NCI-H2227 (cell line): ENCODE results near the gene LACRT.
"Not testable (repeated sequence)": the region's sequence is repeated elsewhere in the genome, so short reads cannot be mapped to it uniquely, and the experiment has no call there.

Experiments used
- DNase-seq: peaks from one replicate; lab custom pipeline; 2025; ENCODE audit not compliant: unreplicated experiment; lab: John Stamatoyannopoulos, UW

LACRT gene

GRCh38 chr12:54641089-54641488 is 6.4 kb upstream of the LACRT start:
- DNase-seq, result no peak

GRCh38 chr12:54639112-54639511 is 4.4 kb upstream of the LACRT start:
- not testable (repeated sequence) for DNase-seq

DNA sequence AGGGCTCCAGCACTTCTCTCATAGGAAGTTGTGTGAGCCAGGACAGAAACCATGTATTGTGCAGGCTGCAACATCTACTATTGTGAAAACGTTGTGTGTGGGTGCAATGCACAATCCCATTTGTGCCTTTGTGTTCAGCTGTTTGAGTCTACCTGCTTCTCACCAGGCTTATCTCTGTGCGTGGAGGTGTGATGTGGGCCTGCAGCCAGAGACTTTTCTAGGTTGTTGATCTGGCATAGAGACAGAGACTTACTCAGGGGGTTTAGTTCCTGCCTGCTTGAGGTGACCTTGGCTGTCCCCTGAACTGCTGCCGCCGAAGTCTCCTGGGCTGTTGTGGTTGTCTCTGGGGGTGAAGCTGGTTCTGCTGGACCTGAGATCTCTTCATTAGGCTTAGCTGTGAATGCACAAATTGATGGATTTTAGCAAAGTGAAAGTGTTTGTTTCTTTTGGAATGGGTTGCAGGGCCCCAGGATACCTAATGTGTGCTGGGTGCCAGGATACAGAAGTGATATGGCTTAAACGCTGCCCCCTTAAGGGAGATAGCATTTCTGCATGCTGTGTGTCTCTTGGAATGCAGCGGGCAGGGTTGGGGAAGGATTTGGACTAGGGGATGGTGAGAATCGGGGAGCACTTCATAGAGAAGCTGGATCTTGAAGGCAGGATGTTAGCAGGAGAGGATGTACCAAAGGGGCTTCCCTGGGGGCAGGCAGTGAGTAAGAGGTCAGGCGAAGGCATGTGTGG is 2.5 kb downstream of the LACRT start:
- DNase-seq, result no peak

GRCh38 chr12:54631551-54631950 is 3.1 kb downstream of the LACRT start:
- no peak for DNase-seq

DNA sequence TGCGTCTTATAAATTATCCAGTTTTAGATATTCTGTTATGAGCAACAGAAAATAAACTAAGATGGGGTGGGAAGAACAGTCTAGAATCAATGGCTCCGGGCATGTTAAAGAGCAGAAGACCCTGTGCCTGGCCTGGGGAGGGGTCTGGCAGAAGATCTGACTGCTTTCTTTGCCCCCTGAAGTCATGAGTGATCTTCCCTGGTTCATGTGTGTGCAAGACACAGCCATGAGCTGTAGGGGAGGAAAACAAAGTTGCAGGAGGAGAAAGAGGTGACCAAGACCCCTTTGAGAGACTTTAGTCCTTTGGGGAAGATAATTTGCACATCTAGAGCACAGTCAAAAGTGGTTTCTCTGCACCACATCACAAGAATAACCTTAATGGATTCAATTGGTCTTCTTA is 4.8 kb downstream of the LACRT start:
- DNase-seq, result no peak

GRCh38 chr12:54628186-54628846 is 6.4 kb downstream of the LACRT start:
- no peak for DNase-seq

DNA sequence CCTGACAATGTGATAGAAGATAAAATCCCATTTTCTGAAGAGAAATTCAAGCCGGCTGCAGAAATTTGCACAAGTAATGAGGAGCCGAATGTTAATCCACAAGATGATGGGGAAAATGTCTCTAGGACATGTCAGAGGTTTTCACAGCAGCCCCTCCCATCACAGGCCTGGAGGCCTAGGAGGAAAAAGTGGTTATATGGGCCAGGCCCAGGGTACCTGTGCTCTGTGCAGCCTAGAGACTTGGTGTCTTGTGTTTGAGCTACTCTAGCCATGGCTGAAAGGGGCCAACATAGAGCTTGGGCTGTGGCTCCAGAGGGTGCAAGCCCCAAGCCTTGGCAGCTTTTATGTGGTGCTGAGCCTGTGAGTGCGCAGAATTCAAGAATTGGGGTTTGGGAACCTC is 7.4 kb downstream of the LACRT start:
- no peak for DNase-seq

DNA sequence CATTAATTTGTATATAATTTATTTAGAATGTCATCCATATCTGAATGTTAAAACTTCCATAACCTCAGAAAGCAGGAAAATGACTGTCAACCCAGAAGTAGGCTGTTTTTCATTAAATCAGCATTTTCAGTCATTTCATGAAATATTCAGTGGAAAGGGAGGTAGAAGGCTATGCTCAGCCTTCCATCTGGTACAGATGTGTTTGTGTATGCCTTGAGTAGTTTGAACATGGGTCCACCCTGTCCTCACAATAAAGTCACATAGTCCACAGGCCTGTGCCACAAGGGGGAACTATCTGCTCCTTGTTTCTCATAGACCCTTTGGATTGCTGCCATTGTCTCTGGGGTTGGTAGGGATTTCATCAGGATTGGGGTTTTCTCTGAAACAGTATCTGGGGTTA is 9.1 kb downstream of the LACRT start:
- no peak for DNase-seq

- no peak for DNase-seq
Measured at GRCh38 chr12:54624315-54625279, 10.1 kb downstream of the LACRT start.

DNA sequence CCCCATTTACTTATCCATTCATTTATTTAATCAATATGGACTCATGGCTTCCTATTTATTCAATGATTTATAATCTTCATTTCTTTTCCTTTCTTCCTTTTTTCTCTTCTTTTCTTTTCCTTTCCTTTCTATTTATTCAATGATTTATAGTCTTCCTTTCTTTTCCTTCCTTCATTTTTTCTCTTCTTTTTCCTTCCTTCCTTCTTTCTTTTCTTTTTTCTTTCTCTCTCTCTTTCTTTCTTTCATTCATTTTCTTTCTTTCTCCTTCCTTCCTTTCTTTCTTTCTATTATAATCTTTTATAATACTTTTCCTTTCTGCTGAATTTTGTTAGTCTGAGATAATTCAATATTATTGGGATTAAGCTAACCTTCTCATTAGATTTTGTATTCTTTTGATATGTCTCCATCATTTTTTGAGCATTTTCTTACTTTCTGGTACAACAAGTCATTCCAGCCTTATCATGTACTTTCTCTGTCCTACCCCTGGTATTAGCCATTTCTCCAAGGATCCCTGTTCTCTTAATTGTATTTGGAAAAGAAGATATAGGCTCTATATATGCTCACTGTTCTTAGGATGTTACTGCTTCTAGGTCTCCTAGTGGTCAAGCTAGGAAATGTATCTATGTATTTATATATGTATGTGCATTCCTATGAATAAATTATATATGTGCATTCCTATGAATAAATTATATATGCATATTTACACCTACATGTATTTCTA is 12.1 kb downstream of the LACRT start:
- DNase-seq, result no peak

DNA sequence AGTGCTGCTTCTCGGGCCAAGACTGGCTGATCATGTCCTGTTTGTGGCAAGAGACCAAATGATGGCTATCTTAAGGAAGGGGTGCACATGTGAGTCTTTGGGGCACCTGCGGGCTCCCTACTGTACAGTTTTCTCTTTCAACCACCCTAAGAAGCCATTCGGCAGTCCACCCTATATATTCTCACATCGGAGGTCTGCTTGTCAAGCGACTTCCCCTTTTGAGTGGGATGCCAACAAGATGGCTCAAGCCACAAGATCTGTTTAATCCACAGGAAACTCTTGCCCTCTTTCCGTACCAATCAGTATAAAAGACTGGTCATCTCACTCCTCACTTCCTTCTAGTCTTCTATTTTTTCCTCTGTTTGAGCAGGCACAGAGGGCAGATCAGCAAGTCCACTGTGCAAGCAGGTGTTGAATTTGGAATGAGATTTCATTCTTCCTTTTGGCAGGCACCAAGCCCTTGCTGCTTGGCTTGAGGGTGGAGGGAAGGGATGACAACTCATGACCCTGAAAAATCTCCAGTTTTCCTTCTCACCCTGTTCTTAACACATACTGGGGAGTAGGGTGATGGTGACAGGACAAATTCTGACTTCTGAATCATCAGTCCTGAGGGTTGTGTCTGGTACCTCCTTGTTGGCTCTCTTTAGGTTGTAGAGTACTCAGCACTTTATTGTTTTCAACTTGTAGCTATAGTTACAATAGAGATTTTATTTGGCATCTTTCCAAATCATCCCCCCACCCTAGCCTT is 17.6 kb downstream of the LACRT start:
- no peak for DNase-seq

GRCh38 chr12:54612225-54612750 is 22.4 kb downstream of the LACRT start:
- DNase-seq, result no peak

DNA sequence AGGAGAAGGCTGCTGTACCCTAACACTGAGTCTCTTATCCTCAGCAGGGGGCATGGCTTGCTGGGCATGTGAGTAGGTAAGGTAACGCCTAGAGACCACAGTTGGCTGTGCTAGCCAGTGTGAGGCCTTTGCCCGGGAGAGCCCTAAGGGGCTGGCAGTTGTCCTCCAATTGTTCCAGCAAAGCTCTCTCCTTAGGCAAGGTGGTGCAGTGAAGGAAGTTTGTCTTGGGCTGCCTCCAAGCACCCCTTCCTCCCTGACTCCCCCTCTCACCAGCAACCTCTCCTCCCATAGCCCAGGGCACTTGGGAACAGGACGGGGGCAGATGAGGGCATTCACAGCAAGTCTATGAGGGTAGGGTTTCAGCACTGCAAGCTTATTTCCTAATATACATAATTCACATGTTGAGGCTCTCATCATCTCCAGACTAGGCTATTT is 23.0 kb downstream of the LACRT start:
- DNase-seq, result no peak

- DNase-seq, result no peak
Measured at GRCh38 chr12:54608769-54609168, 25.9 kb downstream of the LACRT start.

- no peak for DNase-seq
Measured at GRCh38 chr12:54608156-54608555, 26.5 kb downstream of the LACRT start.

GRCh38 chr12:54606556-54606955 is 28.1 kb downstream of the LACRT start:
- no peak for DNase-seq

DNA sequence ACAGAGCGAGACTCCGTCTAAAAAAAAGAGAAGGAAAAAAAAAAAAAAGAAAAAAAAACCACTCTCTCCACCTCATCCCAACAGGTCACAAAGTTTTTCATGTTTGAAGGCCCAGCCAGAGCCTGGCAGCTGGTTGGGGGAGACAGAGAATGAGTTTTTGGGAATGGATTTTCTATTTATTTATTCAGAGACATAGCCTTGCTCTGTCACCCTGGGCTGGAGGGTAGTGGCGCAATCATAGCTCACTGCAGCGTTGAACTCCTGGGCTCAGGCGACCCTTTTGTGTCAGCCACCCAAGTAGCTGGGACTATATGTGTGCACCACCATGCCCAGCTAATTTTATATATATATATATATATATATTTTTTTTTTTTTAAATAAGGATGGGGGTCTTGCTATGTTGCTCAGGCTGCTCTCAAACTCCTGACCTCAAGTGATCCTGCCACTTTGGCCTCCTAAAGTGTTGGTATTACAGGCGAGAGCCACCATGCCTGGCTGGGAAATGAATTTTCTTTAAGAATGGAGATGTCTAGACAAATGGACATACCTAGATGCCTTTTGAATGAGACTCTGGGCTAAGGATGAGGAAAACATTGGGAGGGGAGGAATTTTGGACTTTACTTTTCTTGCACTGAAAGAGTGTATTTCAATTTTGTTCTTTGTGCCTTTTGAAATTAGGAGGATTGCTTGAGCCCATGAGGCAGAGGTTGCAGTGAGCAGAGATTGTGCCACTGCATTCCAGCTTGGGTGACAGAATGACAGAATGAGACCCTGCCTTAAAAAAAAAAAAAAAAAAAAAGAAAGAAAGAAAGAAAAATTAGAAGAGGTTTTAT is 29.3 kb downstream of the LACRT start:
- DNase-seq, result no peak

DNA sequence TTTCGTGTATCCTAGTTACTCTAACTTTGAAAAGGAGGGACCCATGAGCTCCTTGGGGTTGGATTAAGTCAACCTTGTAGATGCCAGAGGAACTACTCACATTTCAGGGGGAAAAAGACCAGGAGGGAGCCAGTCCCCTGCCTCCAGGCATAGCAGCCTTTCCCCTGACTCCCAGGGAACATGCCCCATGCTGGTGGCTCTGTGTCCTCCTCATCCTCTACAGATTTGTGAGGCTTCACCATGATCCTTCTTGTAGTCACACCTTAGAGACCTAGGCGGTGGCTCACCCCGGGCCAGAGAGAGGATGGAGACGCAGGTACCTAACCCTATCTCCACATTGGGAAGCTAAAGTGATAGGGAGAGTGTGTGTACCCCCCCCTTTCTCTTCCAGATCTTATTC is 30.3 kb downstream of the LACRT start:
- DNase-seq, result no peak

- no peak for DNase-seq
Measured at GRCh38 chr12:54603872-54604271, 30.8 kb downstream of the LACRT start.
